Left ventricle myocardium inferior (tissue), 1 donor: Measurements from ENCODE around the gene HES4. TPM values are rescaled to one million over a fixed set of nuclear protein-coding genes. Genes with fewer than 3 reads are reported as not detected.

Experiments used
- DNase-seq: peaks from one replicate; pipeline ENCODE4 v3.0.0-alpha.2; 2020
- H3K27ac ChIP-seq: fragments of 200-600 bp; replicated peaks from 2 replicates; pipeline ENCODE4 v1.8.0; 2021
- H3K27me3 ChIP-seq: fragments of 200-600 bp; 2 replicates; pipeline ENCODE4 v1.8.0; 2021; ENCODE audit warnings: low read depth
- H3K36me3 ChIP-seq: fragments of 200-600 bp; 2 replicates; pipeline ENCODE4 v1.8.0; 2021
- H3K4me1 ChIP-seq: fragments of 200-600 bp; 2 replicates; pipeline ENCODE4 v1.8.0; 2021
- H3K4me3 ChIP-seq: fragments of 200-600 bp; 2 replicates; pipeline ENCODE4 v1.8.0; 2021; ENCODE audit warnings: mild to moderate bottlenecking, moderate library complexity
- H3K9me3 ChIP-seq: fragments of 200-600 bp; replicated peaks from 2 replicates; pipeline ENCODE4 v1.8.0; 2021
- CTCF ChIP-seq: fragments of 200-600 bp; IDR thresholded peaks from 2 replicates; pipeline ENCODE4 v1.8.0; 2021; ENCODE audit warnings: antibody characterized with exemption, mild to moderate bottlenecking, borderline replicate concordance
- intact Hi-C: fragments of 100-400 bp; cut with micrococcal nuclease; formaldehyde crosslinking; loops from one replicate; pipeline ENCODE4 v1.11.0; 2022
- total RNA-seq: library from RNA; stranded (reverse); fragmentation: NEBNext Ultra II Directional; extraction: Animal tissue kit (Norgen Biotek cat#: 25700); gene quantifications from one replicate; pipeline ENCODE4 v1.2.1, GENCODE V29; 2021
- donor health status: DM: no; HTN: yes; CAD: no; lungs with severe emphysema.

HES4 gene
- total RNA-seq, 1 donor from 2014 or later: 34.0 TPM

DNA sequence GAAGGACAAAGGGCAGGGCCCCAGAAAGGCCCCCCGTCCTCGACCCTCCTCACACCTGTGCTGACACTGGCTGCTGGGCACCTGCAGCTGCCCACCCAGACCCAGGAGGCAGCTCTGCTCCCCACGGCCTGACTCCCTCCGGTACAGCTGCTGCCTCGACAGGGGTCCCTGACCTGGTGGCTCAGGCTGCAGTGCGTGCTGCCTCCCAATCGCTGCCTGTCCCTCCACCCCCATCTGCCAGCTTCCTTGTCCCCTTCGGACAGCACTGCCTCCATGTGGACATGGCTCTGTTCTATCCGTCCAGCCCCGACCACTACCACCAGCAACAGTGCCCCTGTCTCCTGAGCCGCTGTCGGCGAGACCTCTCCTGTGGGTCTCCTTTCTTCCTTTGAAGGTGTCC, 45.0 kb downstream of the HES4 start:
- intact Hi-C loops: no loop called here
- H3K36me3 ChIP-seq: peaks cover 74% of the 10 kb centered on the region
- H3K9me3 ChIP-seq: no peaks in the 10 kb centered on the region
- H3K4me3 ChIP-seq: no peak overlapping the region
- no peak for DNase-seq
- no peak for TF ChIP-seq CTCF
- H3K27ac ChIP-seq: no peak overlapping the region
- peaks cover 30% of the 10 kb centered on the region for H3K4me1 ChIP-seq
- no peaks in the 10 kb centered on the region for H3K27me3 ChIP-seq

DNA sequence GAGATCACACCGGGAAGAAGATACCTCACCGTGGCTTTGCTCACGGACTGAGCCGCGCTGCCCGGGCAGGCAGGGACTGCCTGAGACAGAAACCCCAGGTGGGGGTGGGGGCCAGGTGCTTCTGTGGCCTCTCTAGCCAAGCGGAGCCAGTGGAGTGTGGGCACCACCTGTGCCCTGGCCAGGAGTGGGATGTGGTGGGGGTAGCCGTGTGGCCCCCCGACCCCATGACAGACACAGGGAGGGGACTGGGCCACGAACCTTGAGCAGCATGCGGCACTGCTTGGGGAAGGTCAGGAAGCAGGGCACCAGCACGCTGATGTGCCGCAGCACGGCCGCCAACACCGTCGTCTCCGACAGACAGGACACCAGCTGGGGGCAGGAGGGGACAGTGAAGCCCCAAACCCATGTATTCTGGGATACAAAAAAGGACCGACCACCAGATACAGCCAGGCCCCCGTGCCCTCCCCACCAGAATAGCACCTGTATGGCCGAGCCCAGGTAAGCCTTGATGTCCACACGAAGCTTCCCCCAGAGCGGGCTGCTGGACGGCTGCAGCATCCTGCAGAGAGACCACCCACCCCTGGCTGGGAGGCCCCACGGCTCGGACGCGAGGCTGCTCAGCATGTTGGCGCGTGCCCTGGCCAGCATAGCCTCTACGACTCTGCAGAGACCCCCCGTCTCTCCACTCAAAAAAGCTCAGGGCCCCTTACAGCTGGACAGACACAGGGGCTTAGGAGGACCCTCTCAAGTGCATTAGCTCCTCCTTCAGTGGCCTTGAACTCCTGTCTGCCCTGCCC, 46.2 kb downstream of the HES4 start:
- Histone ChIP-seq H3K36me3 (peaks cover 86% of the 10 kb centered on the region), H3K4me1 (peaks cover 20% of the 10 kb centered on the region), H3K27ac (no peak overlapping the region), H3K27me3 (no peaks in the 10 kb centered on the region), H3K9me3 (no peaks in the 10 kb centered on the region), H3K4me3 (no peak overlapping the region)
- intact Hi-C loops: no loop called here
- no peak for TF ChIP-seq CTCF
- DNase-seq: no peak

DNA sequence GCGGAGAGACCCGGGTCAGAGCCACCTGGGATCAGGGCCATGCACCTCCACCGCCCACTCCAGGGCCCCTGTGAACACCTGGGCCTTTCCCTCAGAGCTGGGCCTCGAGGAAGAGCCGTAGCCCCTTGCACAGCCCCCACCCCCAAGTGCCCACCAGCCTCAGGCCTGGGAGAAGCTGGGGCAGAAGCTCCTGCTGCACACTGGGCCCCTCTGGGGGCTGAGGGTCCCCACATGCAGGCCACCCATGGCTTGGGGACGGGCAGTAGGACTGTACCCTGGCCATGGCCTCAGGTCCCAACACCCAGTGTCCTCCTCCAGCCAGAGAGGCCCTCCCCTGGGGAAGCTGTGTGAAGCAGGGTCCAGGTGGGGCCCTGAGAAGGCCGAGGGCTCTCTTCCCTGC, 47.3 kb downstream of the HES4 start:
- no peaks in the 10 kb centered on the region for H3K9me3 ChIP-seq
- peaks cover 96% of the 10 kb centered on the region for H3K36me3 ChIP-seq
- no peak overlapping the region for H3K27ac ChIP-seq
- intact Hi-C loops: no loop called here
- no peak overlapping the region for H3K4me3 ChIP-seq
- TF ChIP-seq CTCF: no peak
- H3K27me3 ChIP-seq: no peaks in the 10 kb centered on the region
- DNase-seq: no peak
- peaks cover 9% of the 10 kb centered on the region for H3K4me1 ChIP-seq

DNA sequence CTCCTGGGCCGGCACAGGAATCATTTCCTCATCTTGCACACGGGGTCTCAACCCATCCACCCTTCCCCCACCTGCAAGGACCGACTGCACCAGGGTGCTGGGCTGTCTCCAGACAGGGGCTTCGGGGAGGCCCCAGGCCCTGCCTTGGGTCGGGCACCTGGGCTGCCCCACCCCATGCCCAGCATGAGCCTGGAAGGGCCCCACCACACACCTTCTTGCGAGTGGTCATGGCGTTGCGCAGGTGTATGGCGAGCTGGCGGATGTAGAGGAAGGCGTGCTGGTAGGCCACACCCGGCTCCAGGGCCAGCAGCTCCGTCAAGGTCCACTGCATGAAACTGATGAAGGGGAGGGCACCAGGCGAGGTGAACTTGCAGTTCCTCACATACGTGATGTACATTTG, 47.7 kb downstream of the HES4 start:
- intact Hi-C loops: no loop called here
- Histone ChIP-seq H3K4me3 (no peak overlapping the region), H3K9me3 (no peaks in the 10 kb centered on the region), H3K27me3 (no peaks in the 10 kb centered on the region), H3K27ac (no peak overlapping the region), H3K4me1 (peaks cover 5% of the 10 kb centered on the region), H3K36me3 (peaks cover 99% of the 10 kb centered on the region)
- TF ChIP-seq CTCF: no peak
- no peak for DNase-seq

DNA sequence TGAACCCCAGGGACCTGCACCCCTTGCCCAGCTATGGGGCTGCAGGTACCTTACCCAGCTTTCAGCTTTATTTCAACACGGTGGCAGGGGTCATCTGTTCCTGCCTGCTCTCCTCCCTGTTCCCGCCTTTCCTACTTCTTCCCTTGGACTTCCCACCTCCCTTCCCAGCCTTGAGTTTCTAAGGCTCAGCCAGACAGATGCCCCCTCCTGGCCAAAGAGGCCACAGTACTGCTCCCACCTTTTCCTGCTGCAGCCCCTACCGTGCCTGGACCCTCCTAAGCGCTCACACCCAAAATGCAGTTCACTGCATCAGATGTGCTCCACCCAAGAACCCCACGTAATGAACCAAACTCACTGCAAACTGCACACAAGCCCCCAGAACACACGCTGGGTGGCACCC, 48.5 kb downstream of the HES4 start:
- no peaks in the 10 kb centered on the region for H3K27me3 ChIP-seq
- intact Hi-C loops: no loop called here
- no peak overlapping the region for H3K27ac ChIP-seq
- DNase-seq: no peak
- no peaks in the 10 kb centered on the region for H3K9me3 ChIP-seq
- no peaks in the 10 kb centered on the region for H3K4me1 ChIP-seq
- peak; percentile 22 for TF ChIP-seq CTCF
- no peak overlapping the region for H3K4me3 ChIP-seq
- H3K36me3 ChIP-seq: peaks cover 99% of the 10 kb centered on the region
